M059J (cell line): ENCODE measurements around the gene MUC4. TPM values are rescaled to one million over a fixed set of nuclear protein-coding genes. Genes with fewer than 3 reads are reported as not detected.
"Not testable (repeated sequence)": the region's sequence is repeated elsewhere in the genome, so short reads cannot be mapped to it uniquely, and the experiment has no call there.

Source experiments
- DNase-seq: peaks from one replicate; pipeline ENCODE4 v3.0.0-alpha.2; 2012; ENCODE audit warnings: low read depth
- total RNA-seq: library from RNA; depleted of rRNA; stranded (reverse); fragments of >200 nt; shearing (Covaris generic); gene quantifications from 2 replicates; pipeline ENCODE4 v1.2.3, GENCODE V29; 2014

MUC4 gene
- total RNA-seq, 1 experiment from 2014 or later: 0.05 TPM

GRCh38 chr3:195762611-195763010 lies 49.1 kb downstream of the MUC4 start:
- DNase-seq: no peak

GRCh38 chr3:195762249-195762585 lies 49.5 kb downstream of the MUC4 start:
- no peak for DNase-seq

- DNase-seq: no peak
Measured at GRCh38 chr3:195761567-195762248, 50.0 kb downstream of the MUC4 start.

GRCh38 chr3:195761123-195761566 lies 50.6 kb downstream of the MUC4 start:
- DNase-seq: no peak

- no peak for DNase-seq
Measured at GRCh38 chr3:195760345-195761122, 51.2 kb downstream of the MUC4 start.

GRCh38 chr3:195758721-195759353 lies 52.9 kb downstream of the MUC4 start:
- DNase-seq: no peak

GRCh38 chr3:195757827-195758226 lies 53.9 kb downstream of the MUC4 start:
- no peak for DNase-seq

- DNase-seq: no peak
Measured at GRCh38 chr3:195757438-195757770, 54.3 kb downstream of the MUC4 start.

GRCh38 chr3:195755791-195756676 lies 55.7 kb downstream of the MUC4 start:
- no peak for DNase-seq

- DNase-seq: no peak
Measured at GRCh38 chr3:195755391-195755790, 56.3 kb downstream of the MUC4 start.

- DNase-seq: no peak
Measured at GRCh38 chr3:195754906-195755305, 56.8 kb downstream of the MUC4 start.

- no peak for DNase-seq
Measured at GRCh38 chr3:195754141-195754540, 57.6 kb downstream of the MUC4 start.

- no peak for DNase-seq
Measured at GRCh38 chr3:195753581-195753980, 58.1 kb downstream of the MUC4 start.

- DNase-seq: no peak
Measured at GRCh38 chr3:195752546-195753331, 59.0 kb downstream of the MUC4 start.

- no peak for DNase-seq
Measured at GRCh38 chr3:195752066-195752465, 59.7 kb downstream of the MUC4 start.

GRCh38 chr3:195751560-195751959 lies 60.2 kb downstream of the MUC4 start:
- DNase-seq: no peak

GRCh38 chr3:195750797-195751520 lies 60.8 kb downstream of the MUC4 start:
- no peak for DNase-seq

- not testable (repeated sequence) for DNase-seq
Measured at GRCh38 chr3:195749101-195749500, 62.6 kb downstream of the MUC4 start.

- no peak for DNase-seq
Measured at GRCh38 chr3:195748661-195749060, 63.1 kb downstream of the MUC4 start.

GRCh38 chr3:195746751-195747150 lies 65.0 kb downstream of the MUC4 start:
- DNase-seq: no peak

- no peak for DNase-seq
Measured at GRCh38 chr3:195746346-195746745, 65.4 kb downstream of the MUC4 start.
